HEK293 (cell line): Measurements from ENCODE around the gene PRODH2.

Experiments used
- CTCF ChIA-PET: fragments of 350-600 bp; formaldehyde crosslinking; extraction: SDS; loops from one replicate; lab custom pipeline; 2021; ENCODE audit warnings: antibody characterized with exemption; lab: Yijun Ruan, JAX
- POLR2A ChIA-PET: fragments of 300-600 bp; formaldehyde crosslinking; extraction: SDS; loops from one replicate; lab custom pipeline; 2020; ENCODE audit warnings: antibody characterized with exemption, inconsistent platforms; lab: Yijun Ruan, JAX
- H3K27ac ChIP-seq: fragments of 200-500 bp; sonication (Bioruptor generic); 2 replicates; pipeline ENCODE4 v1.5.1; 2014; ENCODE audit warnings: low read depth, low read length, control low read depth, inconsistent platforms; ENCODE audit errors: extremely low read depth
- H3K36me3 ChIP-seq, 2 experiments: fragments of 200-500 bp in 1 of 2; sonication (Bioruptor generic) in 1 of 2; 1 replicate in 1 of 2; 2 replicates in 1 of 2; pipeline ENCODE4 v1.5.1; 2014 to 2017; ENCODE audit warnings: inconsistent platforms in 2 of 2, low read length in 2 of 2; ENCODE audit not compliant: control insufficient read depth in 2 of 2, insufficient read depth in 1 of 2
- H3K4me1 ChIP-seq: fragments of 200-500 bp; sonication (Bioruptor generic); 2 replicates; pipeline ENCODE4 v1.5.1; 2014; ENCODE audit warnings: mild to moderate bottlenecking, low read length, inconsistent platforms; ENCODE audit not compliant: control insufficient read depth, insufficient read depth
- H3K4me3 ChIP-seq: 2 replicates; pipeline ENCODE4 v1.5.1; 2011; ENCODE audit warnings: low read depth, mild to moderate bottlenecking, control low read depth, low read length, moderate library complexity
- H3K9me3 ChIP-seq: fragments of 200-500 bp; sonication (Bioruptor generic); 2 replicates; pipeline ENCODE4 v1.5.1; 2014; ENCODE audit warnings: low read depth, low read length, inconsistent platforms; ENCODE audit not compliant: control insufficient read depth, insufficient read depth
- BCL11A ChIP-seq: fragments of 450-650 bp; formaldehyde crosslinking; IDR thresholded peaks from 2 replicates; pipeline ENCODE4 v1.5.1; 2016; ENCODE audit warnings: low read depth, missing biosample characterization, missing genetic modification characterization
- BCL11B ChIP-seq: fragments of 450-650 bp; formaldehyde crosslinking; IDR thresholded peaks from 2 replicates; pipeline ENCODE4 v1.5.1; 2016; ENCODE audit warnings: low read depth, missing biosample characterization, missing genetic modification characterization
- BCL6B ChIP-seq: fragments of 450-650 bp; formaldehyde crosslinking; IDR thresholded peaks from 2 replicates; pipeline ENCODE4 v1.5.1; 2017; ENCODE audit warnings: missing biosample characterization, missing genetic modification characterization
- CTCF ChIP-seq: fragments of 450-650 bp; formaldehyde crosslinking; IDR thresholded peaks from 2 replicates; pipeline ENCODE4 v1.5.1; 2016; ENCODE audit warnings: missing biosample characterization, missing genetic modification characterization
- GLIS2 ChIP-seq: fragments of 450-650 bp; formaldehyde crosslinking; IDR thresholded peaks from 2 replicates; pipeline ENCODE4 v1.5.1; 2016; ENCODE audit warnings: missing biosample characterization, missing genetic modification characterization
- HIC1 ChIP-seq: fragments of 450-650 bp; formaldehyde crosslinking; IDR thresholded peaks from 2 replicates; pipeline ENCODE4 v1.5.1; 2016; ENCODE audit warnings: missing biosample characterization, missing genetic modification characterization
- SCRT1 ChIP-seq: fragments of 450-650 bp; formaldehyde crosslinking; IDR thresholded peaks from 2 replicates; pipeline ENCODE4 v1.5.1; 2016; ENCODE audit warnings: missing biosample characterization, missing genetic modification characterization, borderline replicate concordance
- SP2 ChIP-seq: fragments of 450-650 bp; formaldehyde crosslinking; IDR thresholded peaks from 2 replicates; pipeline ENCODE4 v1.5.1; 2016; ENCODE audit warnings: missing biosample characterization, missing genetic modification characterization
- ZBTB10 ChIP-seq: fragments of 450-650 bp; formaldehyde crosslinking; IDR thresholded peaks from 2 replicates; pipeline ENCODE4 v1.5.1; 2016; ENCODE audit warnings: missing biosample characterization, missing genetic modification characterization
- ZEB2 ChIP-seq: fragments of 450-650 bp; formaldehyde crosslinking; IDR thresholded peaks from 2 replicates; pipeline ENCODE4 v1.5.1; 2016; ENCODE audit warnings: missing biosample characterization, missing genetic modification characterization
- ZNF155 ChIP-seq: fragments of 450-650 bp; formaldehyde crosslinking; IDR thresholded peaks from 2 replicates; pipeline ENCODE4 v1.5.1; 2016; ENCODE audit warnings: missing biosample characterization, missing genetic modification characterization
- ZNF341 ChIP-seq: fragments of 450-650 bp; formaldehyde crosslinking; IDR thresholded peaks from 2 replicates; pipeline ENCODE4; 2016; ENCODE audit warnings: low read depth, missing biosample characterization, missing genetic modification characterization
- ZNF391 ChIP-seq: fragments of 450-650 bp; formaldehyde crosslinking; IDR thresholded peaks from 2 replicates; pipeline ENCODE4 v1.5.1; 2016; ENCODE audit warnings: low read depth, missing biosample characterization, missing genetic modification characterization, borderline replicate concordance
- ZNF404 ChIP-seq: fragments of 450-650 bp; formaldehyde crosslinking; IDR thresholded peaks from 2 replicates; pipeline ENCODE4 v1.5.1; 2017; ENCODE audit warnings: missing biosample characterization, missing genetic modification characterization
- ZNF529 ChIP-seq: fragments of 450-650 bp; formaldehyde crosslinking; IDR thresholded peaks from 2 replicates; pipeline ENCODE4 v1.5.1; 2017; ENCODE audit warnings: missing genetic modification characterization, missing biosample characterization; ENCODE audit not compliant: insufficient replicate concordance
- ZNF624 ChIP-seq: fragments of 450-650 bp; formaldehyde crosslinking; IDR thresholded peaks from 2 replicates; pipeline ENCODE4 v1.5.1; 2017; ENCODE audit warnings: missing biosample characterization, missing genetic modification characterization
- ZNF639 ChIP-seq: fragments of 450-650 bp; formaldehyde crosslinking; IDR thresholded peaks from 2 replicates; pipeline ENCODE4 v1.5.1; 2016; ENCODE audit warnings: missing biosample characterization, missing genetic modification characterization
- ZNF645 ChIP-seq: fragments of 450-650 bp; formaldehyde crosslinking; IDR thresholded peaks from 2 replicates; pipeline ENCODE4; 2016; ENCODE audit warnings: missing biosample characterization, missing genetic modification characterization
- ZNF654 ChIP-seq: fragments of 450-650 bp; formaldehyde crosslinking; IDR thresholded peaks from 2 replicates; pipeline ENCODE4 v1.5.1; 2016; ENCODE audit warnings: low read depth, missing biosample characterization, missing genetic modification characterization

Gene PRODH2

GRCh38 chr19:35784503-35785338 is 27.9 kb downstream of the PRODH2 start (continued):
- TF ChIP-seq ZNF645 (tag by site-specific recombination) (no peak), ZNF404 (tag by site-specific recombination) (no peak), SCRT1 (tag by site-specific recombination) (no peak), ZNF529 (tag by site-specific recombination) (no peak), ZNF624 (no peak), ZNF155 (tag by site-specific recombination) (no peak), ZNF341 (no peak), BCL6B (no peak)
- TF ChIP-seq, all 188 proteins: peak for 4

GRCh38 chr19:35783469-35784434 is 28.9 kb downstream of the PRODH2 start:
- no peak overlapping the region for H3K4me3 ChIP-seq
- H3K4me1 ChIP-seq = no peaks in the 10 kb centered on the region
- H3K27ac ChIP-seq = no peak overlapping the region
- TF ChIP-seq ZNF654 (tag by site-specific recombination) = no peak
- TF ChIP-seq ZNF639 (tag by site-specific recombination) = no peak
- TF ChIP-seq ZNF645 (tag by site-specific recombination) = no peak
- TF ChIP-seq BCL11A (tag by site-specific recombination) = 0 out of 2 replicates have a peak, but pooled peaks have one; percentile 16
- peak; percentile 54; the same call in 1 of the 2 replicates for TF ChIP-seq ZBTB10
- TF ChIP-seq SP2 (tag by site-specific recombination) = 0 out of 2 replicates have a peak, but pooled peaks have one; percentile 13
- 0 out of 2 replicates have a peak, but pooled peaks have one; percentile 10 for TF ChIP-seq HIC1
- 0 out of 2 replicates have a peak, but pooled peaks have one; percentile 17 for TF ChIP-seq ZEB2 (tag by site-specific recombination)
- TF ChIP-seq CTCF = 0 out of 2 replicates have a peak, but pooled peaks have one; percentile 15
- peak; percentile 56; the same call in 1 of the 2 replicates for TF ChIP-seq GLIS2 (tag by site-specific recombination)
- no peak for TF ChIP-seq ZNF391 (tag by site-specific recombination)
- peak; percentile 69 for TF ChIP-seq ZNF341
- TF ChIP-seq BCL11B = peak; percentile 24; the same call in 1 of the 2 replicates
- POLR2A ChIA-PET = interaction anchor here (0.7 to 1.1 kb wide), 3 partner anchors 24 to 38 kb away, joined by 3 to 8 read pairs (median 5); partner anchors contain the start of genes LIN37, PSENEN and U2AF1L4
- no peaks in the 10 kb centered on the region for H3K9me3 ChIP-seq
- H3K36me3 ChIP-seq = peaks cover 38 to 42% of the 10 kb centered on the region in 2 experiments
- CTCF ChIA-PET = no interaction called here
